PFSK-1 (cell line): ENCODE data around the gene RPS23.

Experiments
- FOXP2 ChIP-seq: optimal IDR thresholded peaks from 2 replicates; pipeline ENCODE3; 2011; ENCODE audit warnings: borderline replicate concordance, control low read depth, inconsistent platforms; ENCODE audit not compliant: insufficient read depth; ENCODE audit errors: extremely low read length, extremely low read depth
- POLR2AphosphoS5 ChIP-seq: IDR thresholded peaks from 2 replicates; pipeline ENCODE4 v1.6.1; 2012; ENCODE audit warnings: low read depth, mild to moderate bottlenecking, control low read depth, low read length, moderate library complexity
- SIN3A ChIP-seq: IDR thresholded peaks from 2 replicates; pipeline ENCODE4 v1.6.1; 2012; ENCODE audit warnings: mild to moderate bottlenecking, low read length, moderate library complexity, borderline replicate concordance; ENCODE audit not compliant: insufficient read depth
- TAF1 ChIP-seq: IDR thresholded peaks from 2 replicates; pipeline ENCODE4 v1.6.1; 2012; ENCODE audit warnings: low read length, control low read depth, borderline replicate concordance; ENCODE audit not compliant: insufficient read depth
- TF ChIP-seq, protein P1 (sequence below), 2 experiments: IDR thresholded peaks; 2 replicates each; pipeline versions ENCODE4 v1.6.1 to v1.8.0; 2011 to 2012; ENCODE audit warnings: low read depth in 2 of 2, low read length in 2 of 2, control low read depth in 1 of 2, inconsistent platforms in 1 of 2, mild to moderate bottlenecking in 1 of 2, moderate library complexity in 1 of 2; ENCODE audit not compliant: insufficient read depth in 1 of 2

Gene RPS23

DNA sequence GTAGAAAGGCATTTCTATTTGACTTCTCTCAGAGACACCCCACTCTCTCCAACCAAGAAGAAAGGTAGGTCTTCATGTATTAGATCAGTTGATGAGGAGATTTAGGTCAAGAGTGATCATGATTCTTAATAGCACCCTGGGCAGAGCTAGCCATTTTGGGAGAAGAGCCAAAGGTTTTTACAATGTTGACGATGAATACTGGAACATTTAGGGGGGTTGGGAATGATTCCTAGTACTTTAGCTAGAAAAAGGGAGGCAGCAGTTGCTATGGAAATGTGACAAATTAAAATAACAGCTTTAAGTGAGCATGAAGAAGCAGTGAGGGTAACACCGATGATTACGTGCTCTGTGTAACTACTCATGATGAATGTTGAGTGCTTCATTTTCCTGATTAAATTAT lies 9.5 kb upstream of the RPS23 start:
- TF ChIP-seq POLR2AphosphoS5, result no peak
- TF ChIP-seq SIN3A, result no peak
- TF ChIP-seq TAF1, result no peak
- TF ChIP-seq FOXP2, result no peak
- TF ChIP-seq, protein P1, sequence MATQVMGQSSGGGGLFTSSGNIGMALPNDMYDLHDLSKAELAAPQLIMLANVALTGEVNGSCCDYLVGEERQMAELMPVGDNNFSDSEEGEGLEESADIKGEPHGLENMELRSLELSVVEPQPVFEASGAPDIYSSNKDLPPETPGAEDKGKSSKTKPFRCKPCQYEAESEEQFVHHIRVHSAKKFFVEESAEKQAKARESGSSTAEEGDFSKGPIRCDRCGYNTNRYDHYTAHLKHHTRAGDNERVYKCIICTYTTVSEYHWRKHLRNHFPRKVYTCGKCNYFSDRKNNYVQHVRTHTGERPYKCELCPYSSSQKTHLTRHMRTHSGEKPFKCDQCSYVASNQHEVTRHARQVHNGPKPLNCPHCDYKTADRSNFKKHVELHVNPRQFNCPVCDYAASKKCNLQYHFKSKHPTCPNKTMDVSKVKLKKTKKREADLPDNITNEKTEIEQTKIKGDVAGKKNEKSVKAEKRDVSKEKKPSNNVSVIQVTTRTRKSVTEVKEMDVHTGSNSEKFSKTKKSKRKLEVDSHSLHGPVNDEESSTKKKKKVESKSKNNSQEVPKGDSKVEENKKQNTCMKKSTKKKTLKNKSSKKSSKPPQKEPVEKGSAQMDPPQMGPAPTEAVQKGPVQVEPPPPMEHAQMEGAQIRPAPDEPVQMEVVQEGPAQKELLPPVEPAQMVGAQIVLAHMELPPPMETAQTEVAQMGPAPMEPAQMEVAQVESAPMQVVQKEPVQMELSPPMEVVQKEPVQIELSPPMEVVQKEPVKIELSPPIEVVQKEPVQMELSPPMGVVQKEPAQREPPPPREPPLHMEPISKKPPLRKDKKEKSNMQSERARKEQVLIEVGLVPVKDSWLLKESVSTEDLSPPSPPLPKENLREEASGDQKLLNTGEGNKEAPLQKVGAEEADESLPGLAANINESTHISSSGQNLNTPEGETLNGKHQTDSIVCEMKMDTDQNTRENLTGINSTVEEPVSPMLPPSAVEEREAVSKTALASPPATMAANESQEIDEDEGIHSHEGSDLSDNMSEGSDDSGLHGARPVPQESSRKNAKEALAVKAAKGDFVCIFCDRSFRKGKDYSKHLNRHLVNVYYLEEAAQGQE (IDR thresholded peaks at IDR 0.05; ENCODE audit: insufficient read depth in 1 of 2, low read depth in 2 of 2, low read length in 2 of 2), result no peak

DNA sequence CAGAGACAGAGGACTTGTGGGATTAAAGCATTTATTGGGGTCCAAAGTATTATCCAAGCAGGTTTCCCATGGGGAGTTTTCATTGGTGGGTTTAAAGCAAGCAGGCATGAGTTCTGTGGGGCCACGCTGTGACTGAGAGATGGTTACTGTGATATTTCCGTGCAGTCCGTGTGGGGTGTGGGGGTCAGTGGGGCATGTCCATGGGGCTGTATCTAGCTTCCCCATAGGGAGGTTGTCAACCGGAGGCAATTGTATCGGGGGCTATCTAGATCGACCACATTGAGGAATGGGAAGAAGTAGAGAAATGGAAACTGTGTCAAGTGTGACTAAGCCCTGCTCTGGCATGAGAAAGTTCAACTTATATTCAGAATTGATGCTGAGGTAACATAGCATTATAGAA lies 7.1 kb upstream of the RPS23 start:
- no peak for TF ChIP-seq SIN3A
- no peak for TF ChIP-seq TAF1
- TF ChIP-seq, protein P1 (IDR thresholded peaks at IDR 0.05; ENCODE audit: insufficient read depth in 1 of 2, low read depth in 2 of 2, low read length in 2 of 2), result no peak
- TF ChIP-seq FOXP2, result no peak

DNA sequence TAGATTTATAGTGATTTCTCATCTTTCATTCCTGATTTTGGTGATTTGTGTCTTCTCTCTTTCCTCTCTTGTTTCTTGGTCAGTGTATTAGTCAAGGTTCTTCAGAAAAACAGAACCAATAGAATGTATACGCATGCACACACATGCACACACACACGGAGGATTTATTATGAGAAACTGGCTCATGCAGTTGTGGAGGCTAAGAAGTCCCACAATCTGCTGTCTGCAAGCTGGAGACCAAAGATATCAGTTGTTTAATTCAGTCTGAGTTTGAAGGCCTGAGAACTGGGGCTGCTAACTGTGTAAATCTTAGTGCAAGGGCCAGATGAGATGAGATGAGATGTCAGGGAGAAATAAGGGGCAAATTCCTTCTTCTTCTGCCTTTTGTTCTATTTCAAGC lies 5.7 kb upstream of the RPS23 start:
- TF ChIP-seq POLR2AphosphoS5 (no peak), SIN3A (no peak)

DNA sequence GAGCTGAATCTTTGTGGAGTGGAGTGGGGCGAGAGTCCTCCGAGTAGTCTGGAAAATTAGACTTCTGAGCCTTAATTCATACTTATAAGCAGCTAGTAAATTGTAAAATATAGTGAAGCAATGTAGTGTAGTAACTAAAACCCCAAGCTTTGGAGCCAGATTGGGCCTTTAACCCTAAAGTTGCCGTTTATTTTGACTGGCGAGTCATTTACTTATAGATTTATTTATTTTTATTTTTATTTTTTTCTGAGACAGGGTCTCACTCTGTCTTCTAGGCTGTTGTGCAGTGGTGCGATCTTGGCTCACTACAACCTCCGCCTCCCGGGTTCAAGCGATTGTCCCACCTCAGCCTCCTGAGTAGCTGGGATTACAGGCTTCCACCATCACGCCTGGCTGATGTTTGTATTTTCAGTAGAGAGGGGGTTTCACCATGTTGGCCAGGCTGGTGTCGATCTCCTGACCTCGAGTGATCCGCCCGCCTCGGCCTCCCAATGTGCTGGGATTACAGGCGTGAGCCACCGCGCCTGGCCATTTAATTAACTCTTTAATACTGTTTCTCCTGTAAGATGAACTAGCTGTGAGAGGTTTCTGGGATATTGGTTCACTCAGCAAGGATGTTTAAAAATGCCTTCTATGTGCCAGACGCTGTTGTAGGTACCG lies 687 bp upstream of the RPS23 start:
- TF ChIP-seq SIN3A (no peak), FOXP2 (no peak), TAF1 (no peak), POLR2AphosphoS5 (no peak)
- TF ChIP-seq, protein P1 (IDR thresholded peaks at IDR 0.05; ENCODE audit: insufficient read depth in 1 of 2, low read depth in 2 of 2, low read length in 2 of 2), result no peak

DNA sequence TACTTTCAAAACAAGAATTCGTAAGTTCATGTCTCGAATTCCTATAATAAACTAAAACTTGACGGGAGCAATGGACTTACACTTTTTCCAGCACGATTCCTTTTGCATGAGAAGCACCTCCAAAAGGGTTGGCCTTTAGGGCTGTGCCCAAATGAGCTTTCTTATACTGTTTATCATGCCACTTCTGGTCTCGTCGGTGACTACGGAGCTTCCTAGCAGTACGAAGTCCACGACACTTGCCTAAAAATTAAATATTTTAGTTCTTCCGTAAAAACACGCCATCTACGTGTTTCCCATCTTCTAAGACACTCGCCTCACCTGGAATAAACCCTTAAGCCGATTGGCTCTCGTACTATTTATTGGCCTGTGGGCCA lies 554 bp downstream of the RPS23 start:
- TF ChIP-seq, protein P1 (IDR thresholded peaks at IDR 0.05; ENCODE audit: insufficient read depth in 1 of 2, low read depth in 2 of 2, low read length in 2 of 2), result no peak
- no peak for TF ChIP-seq SIN3A
- no peak for TF ChIP-seq TAF1
- no peak for TF ChIP-seq POLR2AphosphoS5
- TF ChIP-seq FOXP2, result no peak
